ENCODE measurements around the gene AQP5. TPM values are rescaled to one million over a fixed set of nuclear protein-coding genes. Genes with fewer than 3 reads are reported as not detected.

AQP5 gene
- total and polyA plus RNA-seq, 8 donors, result 2.9 to 54.3 (median 8.6) TPM; not detected in 2

GRCh38 chr12:49956663-49957569 lies 4.8 kb upstream of the AQP5 start:
- Histone ChIP-seq H3K36me3 (no peaks in the 10 kb centered on the region), H3K4me3 (no peak overlapping the region), H3K27ac (no peak overlapping the region), H3K27me3 (peaks cover 0 to 94% (median 35%) of the 10 kb centered on the region in 3 donors), H3K9me3 (no peaks in the 10 kb centered on the region), H3K4me1 (peaks cover 25 to 46% (median 30%) of the 10 kb centered on the region in 4 donors)
- intact Hi-C loops (cut with DNase I; ENCODE audit: low total_unique reads), result no loop called here
- WGBS, 5 donors, result 82 to 88% (median 87%) methylated on average over 6 of the region's 6 CpGs
- TF ChIP-seq EP300 (IDR thresholded peaks at IDR 0.05) (no peak), CTCF (IDR thresholded peaks at IDR 0.05) (no peak), POLR2AphosphoS5 (IDR thresholded peaks at IDR 0.05) (no peak), POLR2A (IDR thresholded peaks at IDR 0.05) (no peak)
- DNase-seq, result no peak

- intact Hi-C loops (cut with DNase I; ENCODE audit: low total_unique reads), result no loop called here
Observed at GRCh38 chr12:49957570-49957967, 4.1 kb upstream of the AQP5 start.

GRCh38 chr12:49959685-49960473 lies 1.8 kb upstream of the AQP5 start:
- intact Hi-C loops (cut with DNase I; ENCODE audit: low total_unique reads), result no loop called here
- 15 to 42% (median 25%) methylated on average over 10 to 11 of the region's 11 CpGs for WGBS, 5 donors
- TF ChIP-seq POLR2A (IDR thresholded peaks at IDR 0.05) (no peak), POLR2AphosphoS5 (IDR thresholded peaks at IDR 0.05) (peak in 1 of 3 donors; percentile 52), EP300 (IDR thresholded peaks at IDR 0.05) (no peak), CTCF (IDR thresholded peaks at IDR 0.05) (no peak)
- Histone ChIP-seq H3K4me1 (peaks cover 25 to 61% (median 50%) of the 10 kb centered on the region in 4 donors), H3K36me3 (no peaks in the 10 kb centered on the region), H3K27me3 (peaks cover 0 to 91% (median 35%) of the 10 kb centered on the region in 3 donors), H3K27ac (peak overlapping the region; percentile 40 to 78 (median 57)), H3K4me3 (no peak overlapping the region), H3K9me3 (no peaks in the 10 kb centered on the region)
- DNase-seq, result peak; percentile 72 to 83

More at GRCh38 chr12:49957570-49957967, 4.1 kb upstream of the AQP5 start:
- TF ChIP-seq CTCF (IDR thresholded peaks at IDR 0.05) (no peak), POLR2A (IDR thresholded peaks at IDR 0.05) (no peak), EP300 (IDR thresholded peaks at IDR 0.05) (no peak), POLR2AphosphoS5 (IDR thresholded peaks at IDR 0.05) (no peak)
- H3K27ac ChIP-seq, result no peak overlapping the region
- peaks cover 0 to 98% (median 38%) of the 10 kb centered on the region in 3 donors for H3K27me3 ChIP-seq
- no peaks in the 10 kb centered on the region for H3K9me3 ChIP-seq
- H3K4me1 ChIP-seq, result peaks cover 25 to 48% (median 37%) of the 10 kb centered on the region in 4 donors
- H3K4me3 ChIP-seq, result no peak overlapping the region
- no peaks in the 10 kb centered on the region for H3K36me3 ChIP-seq
- DNase-seq, result no peak

GRCh38 chr12:49960474-49961110 lies 1.1 kb upstream of the AQP5 start:
- peak overlapping the region; percentile 37 to 78 (median 57) for H3K27ac ChIP-seq
- TF ChIP-seq POLR2AphosphoS5 (IDR thresholded peaks at IDR 0.05), result no peak
- TF ChIP-seq CTCF (IDR thresholded peaks at IDR 0.05), result no peak
- no peaks in the 10 kb centered on the region for H3K36me3 ChIP-seq
- DNase-seq, result no peak
- H3K4me3 ChIP-seq, result peak overlapping the region; percentile 35 to 51 (median 44)
- H3K4me1 ChIP-seq, result peaks cover 25 to 56% (median 43%) of the 10 kb centered on the region in 4 donors
- intact Hi-C loops (cut with DNase I; ENCODE audit: low total_unique reads), result no loop called here
- WGBS, 5 donors, result 22 to 47% (median 36%) methylated on average over 7 to 13 of the region's 13 CpGs
- H3K9me3 ChIP-seq, result no peaks in the 10 kb centered on the region
- peaks cover 0 to 84% (median 28%) of the 10 kb centered on the region in 3 donors for H3K27me3 ChIP-seq
